ENCODE data around the gene TSPAN11. TPM values are rescaled to one million over a fixed set of nuclear protein-coding genes. Genes with fewer than 3 reads are reported as not detected.

Gene TSPAN11
- total and polyA plus RNA-seq, 2 donors (not counting 3 experiments of a cell fraction or from before 2014, with no cell fraction given) = 2.1 to 3.9 TPM

- dilution Hi-C loops (cut with MboI; ENCODE audit: extremely low pct_ligation_motif_present, low sequenced_read_pairs) (no loop called here), intact Hi-C loops (cut with micrococcal nuclease) (no loop called here)
- Histone ChIP-seq H4K20me1 (replicated peaks; ENCODE audit: control insufficient read depth, extremely low read depth, insufficient read depth, low read length) (no peaks in the 10 kb centered on the region), H2AFZ (ENCODE audit: low read depth, low read length) (no peak overlapping the region), H3K9me1 (replicated peaks; ENCODE audit: control insufficient read depth, extremely low read depth, insufficient read depth, low read length) (no peaks in the 10 kb centered on the region), H3K4me1 (ENCODE audit: control insufficient read depth, extremely low read depth, insufficient read depth, low read length) (no peaks in the 10 kb centered on the region), H3K9ac (replicated peaks; ENCODE audit: extremely low read depth, insufficient read depth, low read length) (no peak overlapping the region), H3K27me3 (ENCODE audit: control insufficient read depth in 2 of 2, insufficient read depth in 2 of 2, low read length in 2 of 2) (peaks cover 4 to 8% of the 10 kb centered on the region in 2 experiments), H3K79me2 (ENCODE audit: control insufficient read depth, insufficient read depth, low read length) (no peaks in the 10 kb centered on the region), H3K36me3 (ENCODE audit: control insufficient read depth in 2 of 2, extremely low read depth in 1 of 2, insufficient read depth in 2 of 2, low read length in 2 of 2) (no peaks in the 10 kb centered on the region), H3K4me3 (replicated peaks in 1 of 3; ENCODE audit: insufficient read depth in 1 of 3, low read depth in 1 of 3, low read length in 3 of 3) (no peak overlapping the region), H3K27ac (ENCODE audit: insufficient read depth, low read depth, low read length) (no peak overlapping the region), H3K9me3 (replicated peaks; ENCODE audit: control insufficient read depth, insufficient read depth, low read length) (no peaks in the 10 kb centered on the region), H3K4me2 (ENCODE audit: insufficient read depth, low read length) (no peak overlapping the region)
- DNase-seq (ENCODE audit: low read depth, low spot score) (no peak), FAIRE-seq (no peak)
- no peak for TF ChIP-seq POLR2AphosphoS5 (IDR thresholded peaks at IDR 0.05; ENCODE audit: insufficient read depth, low read depth, low read length)
- TF ChIP-seq EZH2 (IDR thresholded peaks at IDR 0.05; ENCODE audit: borderline replicate concordance, low read depth, low read length, severe bottlenecking) = no peak
- no peak for TF ChIP-seq CTCF (IDR thresholded peaks at IDR 0.05; ENCODE audit: extremely low read depth in 1 of 2, insufficient read depth in 1 of 2, low read depth in 1 of 2, low read length in 2 of 2)
- TF ChIP-seq MAX (IDR thresholded peaks at IDR 0.05; ENCODE audit: insufficient read depth, insufficient read length) = no peak
- no peak for TF ChIP-seq POLR2A (IDR thresholded peaks at IDR 0.05; ENCODE audit: low read depth, low read length)
- TF ChIP-seq FOS (IDR thresholded peaks at IDR 0.05; ENCODE audit: borderline replicate concordance, insufficient read depth, low read length) = no peak
- no peak for TF ChIP-seq GATA2 (IDR thresholded peaks at IDR 0.05; ENCODE audit: insufficient read depth, insufficient read length, low read depth, low read length)
- TF ChIP-seq MYC (IDR thresholded peaks at IDR 0.05; ENCODE audit: low read depth, low read length) = no peak
- ChIA-PET CTCF (interaction anchor here (0.7 kb wide), 1 partner anchor 25 kb away, joined by 3 read pairs; no protein-coding TSS in a partner anchor), POLR2A (no interaction called here)
- no TSS peak for BruUV-seq (replicated peaks)
Observed at GRCh38 chr12:31035967-31036665, 109.6 kb downstream of the TSPAN11 start.
